K562 (cell line): ENCODE data around the gene FOXS1. TPM values are rescaled to one million over a fixed set of nuclear protein-coding genes. Genes with fewer than 3 reads are reported as not detected.

ENCODE experiments used
- ATAC-seq: fragments of 200-7000 bp; cut with Tn5 transposase; 3 replicates; pipeline ENCODE4 v1.9.1; 2020; ENCODE audit warnings: moderate library complexity
- BruUV-seq: library from RNA; stranded (reverse); fragments of 400-500 nt; replicated peaks from 2 replicates; lab custom pipeline; 2021; lab: Mats Ljungman, UMichigan
- CTCF ChIA-PET: fragments of 300-600 bp; formaldehyde crosslinking; extraction: SDS; loops from one replicate; lab custom pipeline; 2021; ENCODE audit warnings: low intra/inter-chr PET ratio; lab: Yijun Ruan, JAX
- POLR2A ChIA-PET: fragments of 300-600, 350-650 bp; sonication (Branson Sonifier 250); formaldehyde crosslinking; extraction: SDS; loops from one replicate; lab custom pipeline; 2021; ENCODE audit warnings: antibody characterized with exemption, inconsistent platforms; lab: Yijun Ruan, JAX
- DNase-seq, 4 experiments: peaks; one replicate each; pipeline versions ENCODE4 v3.0.0 to v3.0.0-alpha.2; 2011 to 2018; ENCODE audit warnings: low spot score in 3 of 4, mixed read lengths in 3 of 4; ENCODE audit errors: extremely low read depth in 1 of 4
- FAIRE-seq: peaks from 2 replicates; lab custom pipeline; 2011; peaks lifted over from hg19 to GRCh38; lab: Jason Lieb, UNC
- H2AFZ ChIP-seq: 2 replicates; pipeline ENCODE4 v1.6.0; 2011; ENCODE audit warnings: low read depth, low read length, control low read depth, inconsistent platforms
- H3K27ac ChIP-seq: fragments of 200-600 bp; 3 replicates; pipeline ENCODE4 v1.8.0; 2011; ENCODE audit warnings: low read depth, mild to moderate bottlenecking, control low read depth, inconsistent platforms, low read length, moderate library complexity, mixed read lengths; ENCODE audit errors: extremely low read depth
- H3K27me3 ChIP-seq, 2 experiments: fragments of 300-600 bp in 1 of 2; 2 replicates in 1 of 2; 3 replicates in 1 of 2; pipeline versions ENCODE4 v1.6.0 to v1.8.0; 2011; ENCODE audit warnings: inconsistent platforms in 2 of 2, low read length in 2 of 2, mild to moderate bottlenecking in 1 of 2, mixed read lengths in 1 of 2, moderate library complexity in 1 of 2; ENCODE audit not compliant: control insufficient read depth in 2 of 2, insufficient read depth in 2 of 2
- H3K36me3 ChIP-seq: fragments of 300-600 bp; 3 replicates; pipeline ENCODE4 v1.8.0; 2011; ENCODE audit warnings: mild to moderate bottlenecking, low read length, inconsistent platforms; ENCODE audit not compliant: control insufficient read depth, insufficient read depth
- H3K4me1 ChIP-seq, 2 experiments: fragments of 200-600 bp in 1 of 2; replicated peaks in 1 of 2; 2 replicates in 1 of 2; 3 replicates in 1 of 2; pipeline versions ENCODE4 v1.5.1 to v1.8.0; 2011; ENCODE audit warnings: inconsistent platforms in 2 of 2, low read length in 2 of 2, mild to moderate bottlenecking in 1 of 2, mixed read lengths in 1 of 2, moderate library complexity in 1 of 2; ENCODE audit not compliant: control insufficient read depth in 2 of 2, insufficient read depth in 2 of 2
- H3K4me2 ChIP-seq: 2 replicates; pipeline ENCODE4 v1.6.1; 2011; ENCODE audit warnings: low read length, control low read depth, inconsistent platforms, mixed read lengths; ENCODE audit not compliant: insufficient read depth
- H3K4me3 ChIP-seq: fragments of 200-600 bp; sonication (generic), shearing (Covaris generic); 2 replicates; pipeline ENCODE4 v1.5.1; 2016; ENCODE audit warnings: control low read depth, inconsistent platforms
- H3K79me2 ChIP-seq: fragments of 200-600 bp; 3 replicates; pipeline ENCODE4 v1.8.0; 2011; ENCODE audit warnings: low read length, inconsistent platforms; ENCODE audit not compliant: control insufficient read depth, insufficient read depth
- H3K9ac ChIP-seq, 2 experiments: 2 replicates each; pipeline versions ENCODE4 v1.6.0 to v1.6.1; 2011; ENCODE audit warnings: low read depth in 2 of 2, low read length in 2 of 2, control low read depth in 1 of 2, inconsistent platforms in 1 of 2, mild to moderate bottlenecking in 1 of 2, mixed read lengths in 1 of 2; ENCODE audit not compliant: insufficient read depth in 1 of 2
- H3K9me1 ChIP-seq: one replicate; pipeline ENCODE4 v1.6.0; 2011; ENCODE audit warnings: inconsistent platforms, mild to moderate bottlenecking, low read length, moderate library complexity; ENCODE audit not compliant: control insufficient read depth, insufficient read depth
- H3K9me3 ChIP-seq: replicated peaks from 2 replicates; pipeline ENCODE4 v1.5.1; 2011; ENCODE audit warnings: low read depth, low read length, inconsistent platforms; ENCODE audit not compliant: control insufficient read depth, insufficient read depth
- H4K20me1 ChIP-seq: replicated peaks from 2 replicates; pipeline ENCODE4 v1.6.1; 2011; ENCODE audit warnings: low read length, inconsistent platforms, mixed read lengths; ENCODE audit not compliant: control insufficient read depth, insufficient read depth
- BCL6 ChIP-seq: fragments of 250-450 bp; sonication (Bioruptor Pico); IDR thresholded peaks from 2 replicates; pipeline ENCODE4 v1.4.0; 2020
- FOXJ3 ChIP-seq: sonication (generic); formaldehyde crosslinking; IDR thresholded peaks from 2 replicates; pipeline ENCODE4 v1.4.0; 2020; ENCODE audit warnings: mild to moderate bottlenecking, missing genetic modification reagents
- FUS ChIP-seq: fragments of 200-400 bp; formaldehyde crosslinking; optimal IDR thresholded peaks from 2 replicates; pipeline ENCODE3; 2017; ENCODE audit warnings: low read depth, low read length
- KDM4B ChIP-seq, 2 experiments: fragments of 450-650 bp in 1 of 2; sonication (generic) in 1 of 2; IDR thresholded peaks; 2 replicates each; pipeline ENCODE4 v1.6.1; 2016 to 2017; ENCODE audit warnings: borderline replicate concordance in 2 of 2, antibody characterized with exemption in 1 of 2, low read depth in 1 of 2, mild to moderate bottlenecking in 1 of 2
- KLF6 ChIP-seq: fragments of 250-450 bp; sonication (Bioruptor Pico); IDR thresholded peaks from 2 replicates; pipeline ENCODE4 v1.4.0; 2020; ENCODE audit warnings: mild to moderate bottlenecking, moderate library complexity, borderline replicate concordance
- POU5F1 ChIP-seq: fragments of 150-350 bp; IDR thresholded peaks from 2 replicates; pipeline ENCODE4 v1.6.1; 2014; ENCODE audit warnings: borderline replicate concordance, low read length, low read depth, mild to moderate bottlenecking; ENCODE audit not compliant: partially characterized antibody
- SAP30 ChIP-seq: fragments of 200-600 bp; sonication (generic); IDR thresholded peaks from 2 replicates; pipeline ENCODE4 v1.6.1; 2012; ENCODE audit warnings: borderline replicate concordance, low read depth, mild to moderate bottlenecking, moderate library complexity, low read length, control low read depth, inconsistent platforms; ENCODE audit not compliant: insufficient read depth, poor library complexity, severe bottlenecking
- STAT5B ChIP-seq: fragments of 250-450 bp; sonication (Bioruptor Pico); IDR thresholded peaks from 2 replicates; pipeline ENCODE4 v1.8.0; 2021; ENCODE audit warnings: mild to moderate bottlenecking, inconsistent platforms
- ZBTB1 ChIP-seq: sonication (generic); formaldehyde crosslinking; IDR thresholded peaks from 2 replicates; pipeline ENCODE4 v1.8.1; 2023; ENCODE audit warnings: missing genetic modification reagents, low read depth, mild to moderate bottlenecking, borderline replicate concordance
- ZKSCAN3 ChIP-seq: fragments of 250-450 bp; sonication (Bioruptor Pico); IDR thresholded peaks from 2 replicates; pipeline ENCODE4 v1.4.0; 2020
- ZNF133 ChIP-seq: fragments of 250-450 bp; sonication (Bioruptor Pico); IDR thresholded peaks from 2 replicates; pipeline ENCODE4 v1.4.0; 2020; ENCODE audit warnings: mild to moderate bottlenecking
- WGBS: fragments of 100-300 bp; shearing (Covaris generic); methylation state at CpG from one replicate; pipeline ENCODE4 v1.1.6; 2016; ENCODE audit warnings: low coverage, mixed read lengths; ENCODE audit not compliant: insufficient coverage; ENCODE audit errors: missing lambda C conversion rate; 5-methylcytosine and 5-hydroxymethylcytosine counted together
- in situ Hi-C: fragments of 300-500 bp; cut with MboI; formaldehyde crosslinking; loops from 4 replicates; pipeline ENCODE4 v1.15.0; 2018; ENCODE audit warnings: inconsistent platforms, mixed read lengths
- intact Hi-C: fragments of 100-400 bp; cut with micrococcal nuclease; formaldehyde crosslinking; loops from 2 replicates; pipeline ENCODE4 v1.14.2; 2022
- polyA plus RNA-seq, 8 experiments: library from polyadenylated mRNA; depleted of rRNA in 4 of 8; stranded (reverse) in 5 of 8; unstranded in 3 of 8; fragments of >200 nt; fragmentation: Nextera tagmentation in 2 of 8; fragmentation: Illumina TruSeq in 1 of 8; extraction: Ambion mirVana in 2 of 8; extraction: Trizol in 1 of 8; gene quantifications; 2 replicates each; pipeline versions ENCODE4 v1.2.1 to v1.2.3, GENCODE V29; 2011 to 2014; ENCODE audit warnings: inconsistent platforms in 1 of 8, missing spikeins in 1 of 8
- total RNA-seq, 7 experiments: library from RNA; depleted of rRNA in 6 of 7; stranded (reverse); fragments of >200 nt in 6 of 7; fragmentation: Illumina TruSeq in 2 of 7; extraction: Trizol in 2 of 7; gene quantifications; 2 replicates each; pipeline versions ENCODE4 v1.2.1 to v1.2.3, GENCODE V29; 2011 to 2021; ENCODE audit warnings: low replicate concordance in 1 of 7
- TF ChIP-seq, protein P1 (sequence below): sonication (generic); formaldehyde crosslinking; IDR thresholded peaks from 2 replicates; pipeline ENCODE4 v1.5.0; 2020; ENCODE audit warnings: missing genetic modification reagents

FOXS1 gene
- total and polyA plus RNA-seq, 9 of the 15 experiments (the other 6 are each of a cell fraction or from before 2014, with no cell fraction given), result not detected

DNA sequence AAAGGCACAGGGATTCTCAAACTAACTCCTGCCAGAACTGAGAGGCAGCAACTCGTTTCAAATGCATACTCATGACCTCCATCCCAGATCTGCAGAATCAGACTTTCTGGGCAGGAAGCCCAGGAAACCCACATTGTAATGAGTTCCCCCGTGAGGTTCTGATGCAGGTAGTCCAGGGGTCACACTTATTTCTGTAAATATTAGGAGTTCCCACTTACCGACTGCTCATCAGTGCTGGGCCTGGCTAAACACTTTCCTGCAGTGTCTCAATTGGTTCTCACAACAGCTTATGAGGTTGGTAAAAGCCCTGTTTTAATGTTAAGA lies 13.3 kb upstream of the FOXS1 start:
- in situ Hi-C loops, result loop anchor here (10.0 kb wide), 1 partner anchor 166 kb away; no protein-coding TSS in a partner anchor
- H3K4me1 ChIP-seq, result peaks cover 0 to 17% of the 10 kb centered on the region in 2 experiments; a peak in 3 of 5 replicates
- FAIRE-seq (no peak), DNase-seq (no peak), ATAC-seq (no peak)
- no peak overlapping the region for H3K4me2 ChIP-seq
- H3K36me3 ChIP-seq, result no peaks in the 10 kb centered on the region
- no peaks in the 10 kb centered on the region for H3K79me2 ChIP-seq
- ChIA-PET POLR2A (no interaction called here), CTCF (no interaction called here)
- H2AFZ ChIP-seq, result no peak overlapping the region
- WGBS, result 0% methylated on average over 3 of the region's 3 CpGs
- intact Hi-C loops, result no loop called here
- H4K20me1 ChIP-seq, result peaks cover 14% of the 10 kb centered on the region
- TF ChIP-seq ZKSCAN3 (CRISPR knock-in tag), result no peak
- TF ChIP-seq KDM4B (IDR thresholded peaks at IDR 0.05; ENCODE audit: borderline replicate concordance in 2 of 2, low read depth in 1 of 2), result no peak
- no peak for TF ChIP-seq STAT5B (CRISPR knock-in tag)
- TF ChIP-seq SAP30, result no peak
- TF ChIP-seq, protein P1, sequence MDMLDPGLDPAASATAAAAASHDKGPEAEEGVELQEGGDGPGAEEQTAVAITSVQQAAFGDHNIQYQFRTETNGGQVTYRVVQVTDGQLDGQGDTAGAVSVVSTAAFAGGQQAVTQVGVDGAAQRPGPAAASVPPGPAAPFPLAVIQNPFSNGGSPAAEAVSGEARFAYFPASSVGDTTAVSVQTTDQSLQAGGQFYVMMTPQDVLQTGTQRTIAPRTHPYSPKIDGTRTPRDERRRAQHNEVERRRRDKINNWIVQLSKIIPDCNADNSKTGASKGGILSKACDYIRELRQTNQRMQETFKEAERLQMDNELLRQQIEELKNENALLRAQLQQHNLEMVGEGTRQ, result no peak
- TF ChIP-seq KLF6 (CRISPR knock-in tag), result no peak
- TF ChIP-seq ZNF133 (CRISPR knock-in tag), result no peak
- TF ChIP-seq POU5F1, result no peak
- TF ChIP-seq FUS, result no peak
- TF ChIP-seq ZBTB1 (CRISPR knock-in tag), result no peak
- no peak for TF ChIP-seq BCL6 (CRISPR knock-in tag)
- TF ChIP-seq FOXJ3 (CRISPR knock-in tag), result no peak
- H3K27ac ChIP-seq, result no peak overlapping the region
- no peak overlapping the region for H3K4me3 ChIP-seq
- no peaks in the 10 kb centered on the region for H3K9me3 ChIP-seq
- peaks cover 24 to 63% of the 10 kb centered on the region in 2 experiments for H3K27me3 ChIP-seq
- peaks cover 2% of the 10 kb centered on the region for H3K9me1 ChIP-seq
- BruUV-seq, result no TSS peak
- H3K9ac ChIP-seq, result no peak overlapping the region
